Panc1 (cell line): ENCODE measurements around the gene PDCD10. TPM values are rescaled to one million over a fixed set of nuclear protein-coding genes. Genes with fewer than 3 reads are reported as not detected.

ENCODE experiments used
- ATAC-seq: fragments of 200-7000 bp; cut with Tn5 transposase; 2 replicates; pipeline ENCODE4 v1.9.1; 2020; ENCODE audit warnings: mild to moderate bottlenecking, moderate library complexity
- BruUV-seq: library from RNA; stranded (reverse); fragments of 400-500 nt; replicated peaks from 2 replicates; lab custom pipeline; 2021; lab: Mats Ljungman, UMichigan
- CTCF ChIA-PET: fragments of 300-600 bp; sonication (Branson Sonifier 250); formaldehyde crosslinking; loops from one replicate; lab custom pipeline; 2022; ENCODE audit warnings: antibody characterized with exemption; lab: Charles Lee
- POLR2A ChIA-PET: fragments of 300-600 bp; sonication (Branson Sonifier 250); formaldehyde crosslinking; loops from one replicate; lab custom pipeline; 2022; ENCODE audit warnings: antibody characterized with exemption; lab: Charles Lee
- DNase-seq: peaks from one replicate; pipeline ENCODE4 v3.0.0-alpha.2; 2010; ENCODE audit warnings: low read depth, low spot score
- H3K27ac ChIP-seq: 2 replicates; pipeline ENCODE4 v1.5.1; 2011; ENCODE audit warnings: mild to moderate bottlenecking, low read length, inconsistent platforms
- H3K27me3 ChIP-seq: fragments of 200-500 bp; sonication (Bioruptor generic); 2 replicates; pipeline ENCODE4 v1.6.0; 2014; ENCODE audit warnings: low read length, inconsistent platforms; ENCODE audit not compliant: control insufficient read depth, insufficient read depth
- H3K36me3 ChIP-seq: fragments of 200-500 bp; sonication (Bioruptor generic); 2 replicates; pipeline ENCODE4 v1.5.1; 2014; ENCODE audit warnings: inconsistent platforms, mild to moderate bottlenecking, low read length, moderate library complexity; ENCODE audit not compliant: control insufficient read depth, insufficient read depth
- H3K4me1 ChIP-seq: 2 replicates; pipeline ENCODE4 v1.5.1; 2011; ENCODE audit warnings: inconsistent platforms, mild to moderate bottlenecking, low read length, moderate library complexity; ENCODE audit not compliant: control insufficient read depth, insufficient read depth
- H3K4me3 ChIP-seq, 2 experiments: 2 replicates each; pipeline ENCODE4 v1.5.1; 2011 to 2012; ENCODE audit warnings: low read depth in 2 of 2, low read length in 2 of 2, mild to moderate bottlenecking in 2 of 2, inconsistent platforms in 1 of 2, moderate library complexity in 1 of 2
- H3K9me3 ChIP-seq: fragments of 200-500 bp; sonication (Bioruptor generic); 2 replicates; pipeline ENCODE4 v1.5.1; 2014; ENCODE audit warnings: low read depth, mild to moderate bottlenecking, inconsistent platforms, low read length, moderate library complexity; ENCODE audit not compliant: control insufficient read depth, insufficient read depth
- POLR2AphosphoS5 ChIP-seq: IDR thresholded peaks from 2 replicates; pipeline ENCODE4 v1.6.1; 2012; ENCODE audit warnings: mild to moderate bottlenecking, low read depth, low read length, moderate library complexity
- SIN3A ChIP-seq: IDR thresholded peaks from 2 replicates; pipeline ENCODE4 v1.6.1; 2012; ENCODE audit warnings: low read depth, mild to moderate bottlenecking, low read length, moderate library complexity, borderline replicate concordance; ENCODE audit not compliant: insufficient read depth
- TCF7L2 ChIP-seq: IDR thresholded peaks from 2 replicates; pipeline ENCODE4 v1.6.1; 2011; ENCODE audit warnings: mild to moderate bottlenecking, low read depth, low read length, inconsistent platforms
- in situ Hi-C: cut with HindIII; loops from 2 replicates; pipeline ENCODE4 v1.10.0; 2016; ENCODE audit warnings: low sequenced_read_pairs, low pct_unique_long_range_greater_than_20kb
- intact Hi-C: fragments of 100-400 bp; cut with micrococcal nuclease; formaldehyde crosslinking; loops from one replicate; pipeline ENCODE4 v1.10.0; 2022; ENCODE audit not compliant: unreplicated experiment
- total RNA-seq: library from RNA; stranded (reverse); gene quantifications from one replicate; pipeline ENCODE4 v1.2.1, GENCODE V29; 2021; ENCODE audit not compliant: unreplicated experiment
- TF ChIP-seq, protein P1 (sequence below): fragments of 450-650 bp; IDR thresholded peaks from 2 replicates; pipeline ENCODE4 v1.5.1; 2017; ENCODE audit warnings: mild to moderate bottlenecking
- TF ChIP-seq, protein P2 (sequence below), 2 experiments: IDR thresholded peaks; 2 replicates each; pipeline ENCODE4 v1.6.1; 2011 to 2012; ENCODE audit warnings: low read depth in 2 of 2, control low read depth in 1 of 2, low read length in 1 of 2, mild to moderate bottlenecking in 1 of 2, moderate library complexity in 1 of 2; ENCODE audit not compliant: insufficient read depth in 1 of 2

The PDCD10 gene
- total RNA-seq, 1 experiment from 2014 or later, result 83.5 TPM

DNA sequence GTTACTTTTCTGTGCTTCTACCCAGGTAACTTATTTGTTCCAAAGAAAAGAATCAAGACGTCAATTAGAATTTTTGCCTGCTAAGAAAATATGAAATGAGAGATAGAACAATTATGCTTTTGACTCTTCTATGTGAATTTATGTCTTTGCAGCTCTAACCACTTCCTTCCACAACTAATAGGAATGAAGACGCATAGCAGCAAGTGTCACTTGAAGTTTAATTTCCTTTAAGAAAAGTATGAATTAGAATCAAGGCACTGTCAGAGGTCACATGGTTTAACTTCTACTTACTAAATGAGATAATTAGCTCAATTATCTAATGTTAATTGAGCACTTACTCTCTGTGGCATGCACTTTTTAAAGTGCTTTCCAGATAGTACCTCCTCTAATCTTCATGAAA is 84.2 kb downstream of the PDCD10 start:
- Histone ChIP-seq H3K4me3 (no peak overlapping the region), H3K27me3 (no peaks in the 10 kb centered on the region), H3K27ac (no peak overlapping the region), H3K9me3 (no peaks in the 10 kb centered on the region), H3K4me1 (no peaks in the 10 kb centered on the region), H3K36me3 (no peaks in the 10 kb centered on the region)
- intact Hi-C loops (no loop called here), in situ Hi-C loops (no loop called here)
- no peak for ATAC-seq
- TF ChIP-seq TCF7L2 (no peak), SIN3A (no peak), POLR2AphosphoS5 (no peak)
- TF ChIP-seq, protein P1, sequence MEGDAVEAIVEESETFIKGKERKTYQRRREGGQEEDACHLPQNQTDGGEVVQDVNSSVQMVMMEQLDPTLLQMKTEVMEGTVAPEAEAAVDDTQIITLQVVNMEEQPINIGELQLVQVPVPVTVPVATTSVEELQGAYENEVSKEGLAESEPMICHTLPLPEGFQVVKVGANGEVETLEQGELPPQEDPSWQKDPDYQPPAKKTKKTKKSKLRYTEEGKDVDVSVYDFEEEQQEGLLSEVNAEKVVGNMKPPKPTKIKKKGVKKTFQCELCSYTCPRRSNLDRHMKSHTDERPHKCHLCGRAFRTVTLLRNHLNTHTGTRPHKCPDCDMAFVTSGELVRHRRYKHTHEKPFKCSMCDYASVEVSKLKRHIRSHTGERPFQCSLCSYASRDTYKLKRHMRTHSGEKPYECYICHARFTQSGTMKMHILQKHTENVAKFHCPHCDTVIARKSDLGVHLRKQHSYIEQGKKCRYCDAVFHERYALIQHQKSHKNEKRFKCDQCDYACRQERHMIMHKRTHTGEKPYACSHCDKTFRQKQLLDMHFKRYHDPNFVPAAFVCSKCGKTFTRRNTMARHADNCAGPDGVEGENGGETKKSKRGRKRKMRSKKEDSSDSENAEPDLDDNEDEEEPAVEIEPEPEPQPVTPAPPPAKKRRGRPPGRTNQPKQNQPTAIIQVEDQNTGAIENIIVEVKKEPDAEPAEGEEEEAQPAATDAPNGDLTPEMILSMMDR, result no peak
- TF ChIP-seq, protein P2, sequence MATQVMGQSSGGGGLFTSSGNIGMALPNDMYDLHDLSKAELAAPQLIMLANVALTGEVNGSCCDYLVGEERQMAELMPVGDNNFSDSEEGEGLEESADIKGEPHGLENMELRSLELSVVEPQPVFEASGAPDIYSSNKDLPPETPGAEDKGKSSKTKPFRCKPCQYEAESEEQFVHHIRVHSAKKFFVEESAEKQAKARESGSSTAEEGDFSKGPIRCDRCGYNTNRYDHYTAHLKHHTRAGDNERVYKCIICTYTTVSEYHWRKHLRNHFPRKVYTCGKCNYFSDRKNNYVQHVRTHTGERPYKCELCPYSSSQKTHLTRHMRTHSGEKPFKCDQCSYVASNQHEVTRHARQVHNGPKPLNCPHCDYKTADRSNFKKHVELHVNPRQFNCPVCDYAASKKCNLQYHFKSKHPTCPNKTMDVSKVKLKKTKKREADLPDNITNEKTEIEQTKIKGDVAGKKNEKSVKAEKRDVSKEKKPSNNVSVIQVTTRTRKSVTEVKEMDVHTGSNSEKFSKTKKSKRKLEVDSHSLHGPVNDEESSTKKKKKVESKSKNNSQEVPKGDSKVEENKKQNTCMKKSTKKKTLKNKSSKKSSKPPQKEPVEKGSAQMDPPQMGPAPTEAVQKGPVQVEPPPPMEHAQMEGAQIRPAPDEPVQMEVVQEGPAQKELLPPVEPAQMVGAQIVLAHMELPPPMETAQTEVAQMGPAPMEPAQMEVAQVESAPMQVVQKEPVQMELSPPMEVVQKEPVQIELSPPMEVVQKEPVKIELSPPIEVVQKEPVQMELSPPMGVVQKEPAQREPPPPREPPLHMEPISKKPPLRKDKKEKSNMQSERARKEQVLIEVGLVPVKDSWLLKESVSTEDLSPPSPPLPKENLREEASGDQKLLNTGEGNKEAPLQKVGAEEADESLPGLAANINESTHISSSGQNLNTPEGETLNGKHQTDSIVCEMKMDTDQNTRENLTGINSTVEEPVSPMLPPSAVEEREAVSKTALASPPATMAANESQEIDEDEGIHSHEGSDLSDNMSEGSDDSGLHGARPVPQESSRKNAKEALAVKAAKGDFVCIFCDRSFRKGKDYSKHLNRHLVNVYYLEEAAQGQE (IDR thresholded peaks at IDR 0.05; ENCODE audit: insufficient read depth in 1 of 2, low read depth in 2 of 2, low read length in 1 of 2), result no peak
- ChIA-PET CTCF (no interaction called here), POLR2A (no interaction called here)
- no TSS peak for BruUV-seq
- no peak for DNase-seq

DNA sequence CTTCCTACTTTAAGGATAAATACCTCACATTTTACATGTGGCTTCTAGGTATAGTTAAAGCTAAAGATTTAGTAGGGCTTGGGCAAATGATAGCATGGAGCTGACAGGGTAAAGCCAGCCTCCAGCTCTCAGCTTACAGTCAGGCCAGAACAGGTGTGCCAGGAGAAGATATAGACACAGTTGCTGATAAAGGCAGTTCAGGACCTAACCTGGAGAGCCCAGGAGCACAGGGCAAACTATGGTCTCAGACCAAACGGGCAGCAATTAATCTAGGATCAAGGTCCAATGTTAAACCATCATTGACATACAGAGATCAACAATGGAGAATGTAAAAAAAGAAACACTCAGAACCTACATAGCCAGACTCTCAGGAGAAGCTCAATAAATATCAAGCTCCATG is 84.9 kb downstream of the PDCD10 start:
- no peaks in the 10 kb centered on the region for H3K36me3 ChIP-seq
- H3K27ac ChIP-seq, result no peak overlapping the region
- intact Hi-C loops (no loop called here), in situ Hi-C loops (no loop called here)
- ChIA-PET CTCF (no interaction called here), POLR2A (no interaction called here)
- no peak for TF ChIP-seq SIN3A
- TF ChIP-seq POLR2AphosphoS5, result no peak
- TF ChIP-seq, protein P2 (IDR thresholded peaks at IDR 0.05; ENCODE audit: insufficient read depth in 1 of 2, low read depth in 2 of 2, low read length in 1 of 2), result no peak
- TF ChIP-seq, protein P1, result no peak
- no peak for TF ChIP-seq TCF7L2
- no peaks in the 10 kb centered on the region for H3K9me3 ChIP-seq
- no TSS peak for BruUV-seq
- ATAC-seq (no peak), DNase-seq (no peak)
- H3K4me3 ChIP-seq, result no peak overlapping the region
- no peaks in the 10 kb centered on the region for H3K4me1 ChIP-seq
- H3K27me3 ChIP-seq, result no peaks in the 10 kb centered on the region
